ENCODE data around the gene MAN2B2. TPM values are rescaled to one million over a fixed set of nuclear protein-coding genes. Genes with fewer than 3 reads are reported as not detected.

Gene MAN2B2
- polyA plus RNA-seq, 1 experiment = 22.8 TPM

DNA sequence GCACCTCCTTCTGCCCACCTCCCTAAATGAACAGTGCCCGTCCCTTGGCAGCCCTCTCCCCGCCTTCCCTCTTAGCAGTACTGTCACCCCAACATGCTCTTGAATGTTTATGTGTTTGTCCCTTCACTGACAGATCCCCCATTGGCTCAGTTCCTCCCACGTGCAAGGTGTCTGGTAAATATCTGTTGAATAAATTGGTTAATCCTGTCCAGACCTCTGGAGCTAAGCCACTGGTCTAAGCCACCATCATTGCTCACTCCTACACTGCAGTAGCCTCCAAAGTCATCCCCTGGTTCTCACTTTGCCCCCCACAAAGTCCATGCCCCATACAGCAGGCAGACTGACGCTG is 26.1 kb upstream of the MAN2B2 start:
- H3K9me3 ChIP-seq (ENCODE audit: control insufficient read depth, insufficient read depth, low read length) = no peaks in the 10 kb centered on the region; the same call in none of the 2 replicates
- TF ChIP-seq, protein P1, sequence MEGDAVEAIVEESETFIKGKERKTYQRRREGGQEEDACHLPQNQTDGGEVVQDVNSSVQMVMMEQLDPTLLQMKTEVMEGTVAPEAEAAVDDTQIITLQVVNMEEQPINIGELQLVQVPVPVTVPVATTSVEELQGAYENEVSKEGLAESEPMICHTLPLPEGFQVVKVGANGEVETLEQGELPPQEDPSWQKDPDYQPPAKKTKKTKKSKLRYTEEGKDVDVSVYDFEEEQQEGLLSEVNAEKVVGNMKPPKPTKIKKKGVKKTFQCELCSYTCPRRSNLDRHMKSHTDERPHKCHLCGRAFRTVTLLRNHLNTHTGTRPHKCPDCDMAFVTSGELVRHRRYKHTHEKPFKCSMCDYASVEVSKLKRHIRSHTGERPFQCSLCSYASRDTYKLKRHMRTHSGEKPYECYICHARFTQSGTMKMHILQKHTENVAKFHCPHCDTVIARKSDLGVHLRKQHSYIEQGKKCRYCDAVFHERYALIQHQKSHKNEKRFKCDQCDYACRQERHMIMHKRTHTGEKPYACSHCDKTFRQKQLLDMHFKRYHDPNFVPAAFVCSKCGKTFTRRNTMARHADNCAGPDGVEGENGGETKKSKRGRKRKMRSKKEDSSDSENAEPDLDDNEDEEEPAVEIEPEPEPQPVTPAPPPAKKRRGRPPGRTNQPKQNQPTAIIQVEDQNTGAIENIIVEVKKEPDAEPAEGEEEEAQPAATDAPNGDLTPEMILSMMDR (IDR thresholded peaks at IDR 0.05; ENCODE audit: low read depth, low read length) = no peak
- no peak overlapping the region for H3K27ac ChIP-seq (ENCODE audit: low read depth, low read length)
- ChIA-PET POLR2A (no interaction called here), CTCF (interaction anchor here (4.3 kb wide), 1 partner anchor 299 kb away, joined by 49 read pairs; no protein-coding TSS in a partner anchor)
- H3K27me3 ChIP-seq (ENCODE audit: control insufficient read depth, insufficient read depth, low read length) = peaks cover 10% of the 10 kb centered on the region
- no peak overlapping the region for H3K4me3 ChIP-seq (ENCODE audit: low read depth, low read length)
- DNase-seq (ENCODE audit: low read depth, low spot score) = no peak

DNA sequence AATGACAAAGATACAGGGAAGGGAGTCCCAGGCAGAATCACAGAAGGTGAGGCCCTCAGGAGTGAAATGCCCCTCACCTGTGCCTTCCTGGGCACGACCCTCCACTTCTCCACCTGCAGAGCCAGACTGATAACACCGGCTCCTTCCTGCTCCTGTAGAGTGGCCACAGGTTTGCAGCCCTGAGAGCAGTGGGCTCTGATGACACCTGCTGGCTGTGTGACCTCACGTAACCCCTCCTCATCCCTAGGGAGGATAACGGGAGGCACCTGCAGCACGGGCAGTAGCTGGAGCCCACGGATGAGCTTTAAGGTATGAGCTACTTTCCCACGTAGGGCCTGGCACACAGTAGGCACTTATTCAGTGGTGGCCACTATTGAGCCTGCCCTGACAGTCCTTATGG is 25.5 kb upstream of the MAN2B2 start:
- no peaks in the 10 kb centered on the region; the same call in none of the 2 replicates for H3K9me3 ChIP-seq (ENCODE audit: control insufficient read depth, insufficient read depth, low read length)
- H3K27me3 ChIP-seq (ENCODE audit: control insufficient read depth, insufficient read depth, low read length) = peaks cover 10% of the 10 kb centered on the region
- ChIA-PET POLR2A (no interaction called here), CTCF (interaction anchor here (0.5 kb wide), 1 partner anchor 551 kb away, joined by 7 read pairs; no protein-coding TSS in a partner anchor)
- DNase-seq (ENCODE audit: low read depth, low spot score) = no peak
- TF ChIP-seq, protein P1 (IDR thresholded peaks at IDR 0.05; ENCODE audit: low read depth, low read length) = no peak
- no peak overlapping the region for H3K4me3 ChIP-seq (ENCODE audit: low read depth, low read length)
- no peak overlapping the region for H3K27ac ChIP-seq (ENCODE audit: low read depth, low read length)

DNA sequence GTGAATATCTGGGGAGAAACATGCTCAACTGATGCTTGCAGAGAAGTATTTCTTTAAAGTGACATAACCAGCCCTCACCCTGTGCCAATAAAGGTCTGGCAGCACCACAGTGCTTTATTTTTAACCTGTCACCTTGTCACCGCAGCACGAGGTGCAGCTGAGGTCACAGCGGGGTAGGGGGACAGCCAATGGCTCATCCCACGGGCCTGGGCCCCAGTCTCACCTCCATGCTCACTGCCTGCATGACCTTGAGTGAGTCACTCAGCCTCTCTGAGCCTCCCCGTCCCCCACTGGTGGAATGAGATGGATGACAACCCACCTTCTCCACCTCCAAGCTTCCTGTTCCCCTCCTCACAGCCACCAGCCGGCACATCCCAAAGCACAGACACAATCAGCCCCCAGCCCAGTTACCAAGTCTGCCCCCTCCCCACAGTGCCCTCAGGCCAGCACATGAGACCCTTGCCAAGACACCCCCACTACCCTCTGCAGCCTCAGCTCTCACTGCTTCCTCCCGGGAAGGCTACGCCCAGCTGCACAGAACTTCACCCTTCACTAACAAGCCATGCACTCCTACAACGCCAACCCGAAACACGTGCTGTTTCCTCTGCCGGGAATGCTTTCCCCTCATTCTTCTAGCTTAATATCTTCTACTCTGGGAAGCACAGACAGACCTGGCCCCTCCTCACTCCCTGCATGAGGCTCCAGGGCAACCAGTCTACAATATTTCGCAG is 24.9 kb upstream of the MAN2B2 start:
- Histone ChIP-seq H3K27me3 (ENCODE audit: control insufficient read depth, insufficient read depth, low read length) (peaks cover 10% of the 10 kb centered on the region), H3K4me3 (ENCODE audit: low read depth, low read length) (no peak overlapping the region), H3K27ac (ENCODE audit: low read depth, low read length) (no peak overlapping the region), H3K9me3 (ENCODE audit: control insufficient read depth, insufficient read depth, low read length) (no peaks in the 10 kb centered on the region; the same call in none of the 2 replicates)
- ChIA-PET POLR2A (no interaction called here), CTCF (no interaction called here)
- TF ChIP-seq, protein P1 (IDR thresholded peaks at IDR 0.05; ENCODE audit: low read depth, low read length) = no peak
- DNase-seq (ENCODE audit: low read depth, low spot score) = no peak

DNA sequence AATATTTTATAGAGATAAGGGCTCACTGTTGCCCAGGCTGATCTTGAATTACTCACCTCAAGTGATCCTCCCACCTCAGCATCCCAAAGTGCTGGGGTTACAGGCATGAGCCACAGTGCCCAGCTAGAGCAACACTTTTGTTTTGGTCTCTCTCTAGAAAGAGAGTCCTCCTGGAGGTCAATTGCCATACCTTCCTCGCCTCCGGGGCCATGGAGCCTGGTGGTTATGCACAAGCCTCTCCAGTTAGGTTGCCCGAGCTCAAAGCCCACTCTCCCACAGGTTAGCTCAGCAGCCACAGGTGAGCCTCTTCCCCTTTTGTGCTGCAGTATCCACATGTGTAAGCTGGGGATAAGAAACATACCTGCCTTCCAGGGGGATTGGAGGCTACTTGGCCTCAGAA is 24.2 kb upstream of the MAN2B2 start:
- no peak overlapping the region for H3K4me3 ChIP-seq (ENCODE audit: low read depth, low read length)
- peaks cover 10% of the 10 kb centered on the region for H3K27me3 ChIP-seq (ENCODE audit: control insufficient read depth, insufficient read depth, low read length)
- no peak for DNase-seq (ENCODE audit: low read depth, low spot score)
- TF ChIP-seq, protein P1 (IDR thresholded peaks at IDR 0.05; ENCODE audit: low read depth, low read length) = no peak
- ChIA-PET POLR2A (no interaction called here), CTCF (no interaction called here)
- H3K27ac ChIP-seq (ENCODE audit: low read depth, low read length) = no peak overlapping the region
- H3K9me3 ChIP-seq (ENCODE audit: control insufficient read depth, insufficient read depth, low read length) = no peaks in the 10 kb centered on the region; the same call in none of the 2 replicates

- Histone ChIP-seq H3K9me3 (ENCODE audit: control insufficient read depth, insufficient read depth, low read length) (no peaks in the 10 kb centered on the region; the same call in none of the 2 replicates), H3K27me3 (ENCODE audit: control insufficient read depth, insufficient read depth, low read length) (peaks cover 11% of the 10 kb centered on the region), H3K4me3 (ENCODE audit: low read depth, low read length) (no peak overlapping the region), H3K27ac (ENCODE audit: low read depth, low read length) (no peak overlapping the region)
- POLR2A ChIA-PET = no interaction called here
- CTCF ChIA-PET = no interaction called here
- no peak for DNase-seq (ENCODE audit: low read depth, low spot score)
- TF ChIP-seq, protein P1 (IDR thresholded peaks at IDR 0.05; ENCODE audit: low read depth, low read length) = no peak
Observed at GRCh38 chr4:6551660-6552059, 23.3 kb upstream of the MAN2B2 start.
